GM21381 (cell line): ENCODE results near the gene HBG1.
"Not testable (repeated sequence)": the region's sequence is repeated elsewhere in the genome, so short reads cannot be mapped to it uniquely, and the experiment has no call there.

Experiments
- ATAC-seq: cut with Tn5 transposase; IDR thresholded peaks from one replicate; pipeline ENCODE4 v1.9.1; 2021; ENCODE audit warnings: mild to moderate bottlenecking, moderate library complexity; ENCODE audit not compliant: unreplicated experiment

Gene HBG1

DNA sequence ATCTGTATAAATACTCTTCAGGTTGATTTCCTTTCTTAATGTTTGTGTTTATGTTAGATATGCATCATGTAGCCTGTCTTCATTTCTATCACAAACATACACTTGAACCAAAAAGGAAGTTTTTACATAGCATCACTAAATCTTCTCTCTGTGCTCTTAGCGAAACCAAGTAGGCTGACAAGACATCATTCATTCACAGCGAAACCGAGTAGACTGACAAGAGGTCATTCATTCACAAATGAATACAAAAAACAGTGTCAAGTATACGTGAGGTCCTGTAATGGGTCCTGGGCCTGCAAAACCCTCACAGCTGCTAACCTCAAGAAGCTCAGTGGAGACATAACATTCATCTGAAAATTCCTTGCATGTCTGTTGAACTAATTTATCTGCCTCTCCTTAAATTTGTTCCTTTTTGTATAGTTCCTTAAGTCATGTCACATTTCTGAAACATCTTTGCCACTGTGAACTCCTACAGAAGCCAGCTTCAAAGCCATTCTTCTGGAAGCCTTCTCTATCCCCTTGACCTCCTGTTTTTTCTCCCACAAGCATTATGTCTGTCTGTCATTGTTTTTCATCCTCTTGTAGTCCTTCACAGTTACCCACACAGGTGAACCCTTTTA, 29.9 kb upstream of the HBG1 start:
- ATAC-seq: no peak

DNA sequence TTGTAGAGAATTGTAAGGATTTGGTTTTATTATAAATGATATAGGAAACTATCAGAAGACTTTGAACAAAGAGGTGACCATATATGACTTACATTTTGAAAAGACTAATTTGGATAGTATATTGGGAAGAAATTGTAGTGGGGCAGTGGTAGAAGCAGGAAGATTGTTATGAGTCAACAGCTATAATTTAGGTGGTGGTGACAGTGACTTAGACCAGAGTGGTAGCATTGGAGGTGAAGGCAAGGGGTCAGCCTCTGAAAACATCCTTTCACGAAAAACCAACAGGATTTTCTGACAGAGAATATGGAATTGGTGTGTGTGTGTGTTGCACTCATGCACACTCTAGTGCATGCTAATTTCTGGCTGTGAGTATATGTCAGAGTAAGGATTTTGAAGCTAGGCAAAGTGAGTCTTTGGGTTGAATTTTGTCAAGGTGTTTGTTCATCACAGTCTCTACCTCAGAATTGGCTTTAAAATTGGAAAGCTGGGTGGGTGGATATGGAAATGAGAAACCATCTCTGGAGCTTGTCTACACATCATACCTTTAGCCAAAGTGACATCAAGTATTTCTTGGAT, 28.2 kb upstream of the HBG1 start:
- no peak for ATAC-seq

- no peak for ATAC-seq
These were observed 27.0 kb upstream of the HBG1 start for GRCh38 chr11:5276697-5277096.

DNA sequence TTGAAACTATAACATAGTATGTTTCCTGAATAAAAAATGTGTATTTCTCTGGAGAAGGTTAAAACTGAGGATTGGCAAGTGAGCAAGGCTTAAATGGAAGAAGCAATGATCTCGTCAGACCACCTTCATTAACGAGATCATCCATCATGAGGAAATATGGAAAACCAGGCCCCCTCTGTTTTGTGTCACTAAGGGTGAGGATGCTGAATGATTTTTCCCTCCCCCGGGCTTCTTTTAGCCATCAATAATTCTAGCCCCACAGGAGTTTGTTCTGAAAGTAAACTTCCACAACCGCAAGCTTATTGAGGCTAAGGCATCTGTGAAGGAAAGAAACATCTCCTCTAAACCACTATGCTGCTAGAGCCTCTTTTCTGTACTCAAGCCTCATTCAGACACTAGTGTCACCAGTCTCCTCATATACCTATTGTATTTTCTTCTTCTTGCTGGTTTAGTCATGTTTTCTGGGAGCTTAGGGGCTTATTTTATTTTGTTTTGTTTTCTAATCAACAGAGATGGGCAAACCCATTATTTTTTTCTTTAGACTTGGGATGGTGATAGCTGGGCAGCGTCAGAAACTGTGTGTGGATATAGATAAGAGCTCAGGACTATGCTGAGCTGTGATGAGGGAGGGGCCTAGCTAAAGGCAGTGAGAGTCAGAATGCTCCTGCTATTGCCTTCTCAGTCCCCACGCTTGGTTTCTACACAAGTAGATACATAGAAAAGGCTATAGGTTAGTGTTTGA, 25.9 kb upstream of the HBG1 start:
- no peak for ATAC-seq

DNA sequence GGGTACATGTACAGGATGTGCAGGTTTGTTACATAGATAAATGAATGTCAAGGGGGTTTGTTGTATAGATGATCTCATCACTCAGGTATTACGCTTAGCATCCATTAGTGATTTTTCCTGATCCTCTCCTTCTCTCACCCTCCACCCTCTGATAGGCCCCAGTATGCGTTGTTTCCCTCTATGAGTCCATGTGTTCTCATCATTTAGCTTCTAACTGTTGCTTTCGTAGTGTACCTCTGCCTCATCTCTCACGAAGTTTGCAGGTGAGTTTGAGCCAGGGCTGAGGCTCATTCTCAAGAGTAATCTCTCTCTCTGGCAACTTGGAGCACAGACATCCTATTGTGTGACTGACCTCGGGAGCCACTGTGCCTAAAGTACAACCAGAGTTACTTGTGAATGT, 24.7 kb upstream of the HBG1 start:
- no peak for ATAC-seq

GRCh38 chr11:5272395-5273017, 22.8 kb upstream of the HBG1 start:
- no peak for ATAC-seq

DNA sequence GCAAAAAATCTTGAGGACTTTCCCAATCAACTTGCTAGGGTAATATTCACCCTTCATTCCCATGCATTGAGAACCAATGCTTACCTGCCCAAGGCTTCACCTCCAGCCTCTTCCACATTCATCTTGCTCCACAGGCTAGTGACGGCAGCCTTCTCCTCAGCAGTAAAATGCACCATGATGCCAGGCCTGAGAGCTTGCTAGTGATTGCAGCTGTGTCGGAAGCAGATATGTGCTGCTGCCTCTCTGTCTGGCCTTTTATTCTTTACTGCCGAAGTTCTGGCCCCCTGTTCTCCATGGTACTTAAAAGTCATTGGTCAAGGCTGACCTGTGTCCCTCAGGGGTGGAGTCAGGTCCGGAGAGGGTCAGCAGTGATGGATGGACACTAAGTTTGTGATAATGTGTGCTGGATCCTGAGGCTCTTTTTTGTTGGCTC, 20.1 kb upstream of the HBG1 start, which contains the start of gene HBE1:
Gene HBE1 (minus strand): TSS at position 231 of the 433 bp plus-strand sequence. CDS start 55 bp downstream, at position 176.
- no peak for ATAC-seq

GRCh38 chr11:5267033-5267563, 17.4 kb upstream of the HBG1 start:
- no peak for ATAC-seq

DNA sequence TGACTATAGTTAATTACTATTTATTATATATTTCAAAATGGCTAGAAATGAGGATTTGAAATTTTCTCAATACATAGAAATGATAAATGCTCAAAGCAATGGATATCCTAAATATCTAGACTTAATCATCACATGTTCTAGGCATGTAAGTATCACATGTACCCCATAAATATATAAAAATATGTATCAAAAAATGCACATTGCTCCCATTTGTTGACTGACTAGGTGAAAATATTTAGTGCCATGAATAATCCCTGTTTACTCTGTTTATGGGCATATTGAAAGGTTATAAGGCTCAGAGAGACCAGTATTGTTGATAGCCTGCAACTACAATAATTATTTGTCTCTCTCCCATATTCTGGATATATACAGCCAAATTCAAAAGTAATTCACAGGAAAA, 17.0 kb upstream of the HBG1 start:
- no peak for ATAC-seq

DNA sequence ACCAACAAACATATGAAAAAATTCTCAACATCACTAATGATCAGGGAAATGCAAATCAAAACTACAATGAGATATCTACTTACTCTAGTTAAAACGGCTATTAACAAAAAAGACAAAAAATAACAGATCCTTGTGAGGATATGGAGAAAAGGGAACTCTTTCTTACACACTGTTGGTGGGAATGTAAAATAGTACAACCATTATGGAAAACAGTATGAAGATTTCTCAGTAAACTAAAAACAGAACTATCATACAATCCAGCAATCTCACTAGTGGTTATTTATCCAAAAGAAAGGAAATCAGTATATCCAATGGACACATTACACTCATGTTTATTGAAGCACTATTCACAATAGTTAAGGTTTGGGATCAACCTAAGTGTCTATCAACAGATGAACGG, 16.2 kb upstream of the HBG1 start:
- no peak for ATAC-seq

- ATAC-seq: no peak
These were observed 9.0 kb upstream of the HBG1 start for GRCh38 chr11:5258543-5259262.

DNA sequence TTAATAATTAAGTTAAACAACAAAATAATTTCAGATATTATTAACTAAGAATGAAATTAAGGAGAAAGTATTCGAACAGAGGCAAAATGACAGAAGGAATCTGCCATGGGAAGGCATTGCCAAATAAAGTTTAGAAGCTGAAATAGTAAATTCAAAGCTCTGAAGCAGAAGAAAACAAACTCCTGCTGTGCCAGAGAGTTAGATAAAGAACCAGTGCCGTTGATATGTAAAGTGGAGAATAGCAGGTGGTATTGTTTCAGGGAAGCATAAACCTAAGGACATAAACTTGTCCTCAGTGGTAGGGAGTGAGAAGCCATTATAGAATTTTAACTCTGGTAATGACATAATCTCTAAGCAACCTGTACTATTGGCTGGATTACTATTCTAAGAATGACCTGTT, 7.6 kb upstream of the HBG1 start:
- no peak for ATAC-seq

DNA sequence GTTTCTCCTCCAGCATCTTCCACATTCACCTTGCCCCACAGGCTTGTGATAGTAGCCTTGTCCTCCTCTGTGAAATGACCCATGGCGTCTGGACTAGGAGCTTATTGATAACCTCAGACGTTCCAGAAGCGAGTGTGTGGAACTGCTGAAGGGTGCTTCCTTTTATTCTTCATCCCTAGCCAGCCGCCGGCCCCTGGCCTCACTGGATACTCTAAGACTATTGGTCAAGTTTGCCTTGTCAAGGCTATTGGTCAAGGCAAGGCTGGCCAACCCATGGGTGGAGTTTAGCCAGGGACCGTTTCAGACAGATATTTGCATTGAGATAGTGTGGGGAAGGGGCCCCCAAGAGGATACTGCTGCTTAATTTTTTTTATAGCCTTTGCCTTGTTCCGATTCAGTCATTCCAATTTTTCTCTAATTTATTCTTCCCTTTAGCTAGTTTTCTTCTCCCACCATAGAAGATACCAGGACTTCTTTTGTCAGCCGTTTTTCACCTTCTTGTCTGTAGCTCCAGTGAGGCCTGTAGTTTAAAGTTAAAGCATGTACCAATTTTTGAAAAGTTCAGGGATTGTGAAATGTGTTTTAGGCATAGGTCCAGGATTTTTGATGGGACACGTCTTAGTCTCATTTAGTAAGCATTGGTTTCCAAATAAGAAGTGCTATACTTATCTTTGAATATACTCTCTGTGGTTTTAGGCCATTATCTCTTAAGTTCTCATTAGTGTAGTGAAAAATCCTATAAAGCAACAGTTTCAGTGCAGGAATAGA, 5.2 kb upstream of the HBG1 start, which contains the start of gene HBG2:
Gene HBG2 (minus strand): TSS at position 136 of the 768 bp plus-strand sequence. CDS start 53 bp downstream, at position 83.
- not testable (repeated sequence) for ATAC-seq

- ATAC-seq: not testable (repeated sequence)
These were observed 4.4 kb upstream of the HBG1 start for GRCh38 chr11:5254023-5254422.

GRCh38 chr11:5253440-5253839, 3.8 kb upstream of the HBG1 start:
- not testable (repeated sequence) for ATAC-seq

- ATAC-seq: no peak
These were observed 3.2 kb upstream of the HBG1 start for GRCh38 chr11:5252919-5253265.

DNA sequence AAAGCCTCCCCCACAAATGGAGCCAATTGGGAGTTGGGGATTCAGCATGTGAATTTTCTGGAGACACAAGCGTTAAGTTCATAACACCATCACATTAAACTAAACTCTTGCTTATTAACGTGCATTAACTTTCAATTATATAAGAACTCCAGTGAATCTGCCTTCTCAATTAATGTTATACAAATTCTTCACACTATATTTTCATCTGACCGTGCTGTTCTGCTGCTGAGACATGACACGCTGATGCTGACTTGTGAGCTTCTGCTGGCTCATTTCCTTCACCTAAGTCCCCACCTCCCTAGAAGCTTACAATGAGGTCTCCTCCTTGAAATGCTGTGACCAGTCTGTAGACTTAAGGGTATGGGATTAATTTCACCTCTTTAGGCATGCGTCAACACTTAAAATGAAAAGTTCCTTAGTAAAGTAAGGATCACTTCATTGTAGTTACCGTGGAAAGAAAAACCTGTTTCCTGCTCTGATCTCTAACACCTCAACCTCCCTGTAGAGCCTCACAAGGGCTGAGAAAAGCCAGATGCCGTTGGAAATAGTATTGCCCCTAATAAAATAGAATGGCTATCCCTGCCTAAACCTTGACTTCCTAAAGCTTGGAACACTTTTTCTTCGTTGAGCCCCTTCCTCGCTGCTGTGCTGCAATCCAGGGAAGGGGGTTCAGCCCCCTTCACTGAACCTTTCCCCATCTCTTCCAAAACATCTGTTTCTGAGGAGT, 2.7 kb upstream of the HBG1 start:
- no peak for ATAC-seq

GRCh38 chr11:5251746-5252145, 2.1 kb upstream of the HBG1 start:
- no peak for ATAC-seq

DNA sequence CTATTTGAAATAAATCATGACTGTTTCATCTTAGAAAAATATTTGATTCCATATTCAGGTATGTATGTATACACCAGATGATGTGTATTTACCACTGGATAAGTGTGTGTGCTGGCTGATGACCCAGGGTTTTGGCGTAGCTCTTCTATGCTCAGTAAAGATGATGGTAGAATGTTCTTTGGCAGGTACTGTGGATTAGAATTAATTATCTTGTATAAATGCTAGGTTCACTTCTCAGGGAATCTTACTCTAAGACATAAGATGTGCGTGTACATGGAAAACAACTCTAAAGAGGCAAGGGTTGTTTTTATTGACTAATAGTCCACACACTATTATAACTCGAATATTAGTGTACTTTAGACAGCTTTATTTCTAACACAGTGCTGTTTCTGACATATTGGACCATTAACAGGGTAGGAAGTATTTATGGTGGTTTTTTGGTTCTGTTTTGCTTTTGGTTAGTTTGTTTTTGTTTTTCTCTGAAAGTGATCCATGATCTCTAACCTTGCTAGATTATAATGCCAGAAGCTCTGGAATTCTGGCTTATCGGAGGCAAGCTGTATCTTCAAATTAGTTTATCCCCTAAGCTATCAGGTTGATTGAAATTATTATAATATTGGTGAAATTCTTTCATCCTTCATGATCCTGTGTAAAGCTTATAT, 1.0 kb upstream of the HBG1 start:
- ATAC-seq: no peak
